OCI-LY1 (cell line): ENCODE data around the gene AQP5.

ENCODE experiments used
- H2AFZ ChIP-seq: fragments of 200-600 bp; sonication (generic), shearing (Covaris generic); 2 replicates; pipeline ENCODE4 v1.6.0; 2014; ENCODE audit warnings: antibody characterized with exemption, mild to moderate bottlenecking, low read length
- H3F3A ChIP-seq: fragments of 200-600 bp; sonication (generic), shearing (Covaris generic); 2 replicates; pipeline ENCODE4 v1.6.0; 2014; ENCODE audit warnings: mild to moderate bottlenecking, antibody characterized with exemption, low read length, moderate library complexity; ENCODE audit not compliant: insufficient read depth
- H3K27ac ChIP-seq: fragments of 200-600 bp; sonication (generic); 2 replicates; pipeline ENCODE4 v1.5.1; 2014; ENCODE audit warnings: low read length, mixed run types, mild to moderate bottlenecking, low read depth; ENCODE audit not compliant: poor library complexity, severe bottlenecking
- H3K27me3 ChIP-seq: fragments of 200-600 bp; sonication (generic); 2 replicates; pipeline ENCODE4 v1.6.0; 2014; ENCODE audit warnings: antibody characterized with exemption, mild to moderate bottlenecking, low read length, moderate library complexity; ENCODE audit not compliant: insufficient read depth
- H3K36me3 ChIP-seq: fragments of 200-600 bp; sonication (generic); 2 replicates; pipeline ENCODE4 v1.6.1; 2014; ENCODE audit warnings: mild to moderate bottlenecking, antibody characterized with exemption, low read length, moderate library complexity, mixed read lengths; ENCODE audit not compliant: insufficient read depth
- H3K4me1 ChIP-seq: fragments of 200-600 bp; sonication (generic); 2 replicates; pipeline ENCODE4 v1.5.1; 2014; ENCODE audit warnings: mild to moderate bottlenecking, low read length, moderate library complexity; ENCODE audit not compliant: insufficient read depth, severe bottlenecking
- H3K4me2 ChIP-seq: fragments of 200-600 bp; sonication (generic), shearing (Covaris generic); 2 replicates; pipeline ENCODE4 v1.6.1; 2014; ENCODE audit warnings: low read length
- H3K4me3 ChIP-seq: fragments of 200-600 bp; sonication (generic); 2 replicates; pipeline ENCODE4 v1.5.1; 2014; ENCODE audit warnings: low read length, low read depth, mild to moderate bottlenecking, mixed read lengths; ENCODE audit not compliant: poor library complexity, severe bottlenecking
- H3K79me2 ChIP-seq: fragments of 200-600 bp; shearing (Covaris generic); 2 replicates; pipeline ENCODE4 v1.6.1; 2016; ENCODE audit warnings: mixed run types, low read length, mixed read lengths; ENCODE audit not compliant: insufficient read depth
- H3K9ac ChIP-seq: fragments of 200-600 bp; sonication (generic), shearing (Covaris generic); 2 replicates; pipeline ENCODE4 v1.6.1; 2014; ENCODE audit warnings: mild to moderate bottlenecking, low read length, mixed read lengths
- H3K9me2 ChIP-seq: fragments of 200-600 bp; sonication (generic), shearing (Covaris generic); 2 replicates; pipeline ENCODE4 v1.6.1; 2014; ENCODE audit warnings: low read depth, mild to moderate bottlenecking, low read length, mixed read lengths
- H3K9me3 ChIP-seq: fragments of 200-600 bp; shearing (Covaris generic); 2 replicates; pipeline ENCODE4 v1.6.1; 2014; ENCODE audit warnings: low read length, mixed read lengths
- H4K20me1 ChIP-seq: fragments of 200-600 bp; sonication (generic), shearing (Covaris generic); 2 replicates; pipeline ENCODE4 v1.6.0; 2016; ENCODE audit warnings: mild to moderate bottlenecking, low read length; ENCODE audit not compliant: insufficient read depth
- EZH2 ChIP-seq: fragments of 200-600 bp; sonication (generic), shearing (Covaris generic); IDR thresholded peaks from 2 replicates; pipeline ENCODE4 v1.8.0; 2017; ENCODE audit warnings: borderline replicate concordance, mixed run types, mild to moderate bottlenecking, antibody characterized with exemption, low read length, moderate library complexity, mixed read lengths
- TF ChIP-seq, protein P1 (sequence below): fragments of 200-600 bp; sonication (generic), shearing (Covaris generic); IDR thresholded peaks from 2 replicates; pipeline ENCODE4 v1.5.1; 2017; ENCODE audit warnings: mild to moderate bottlenecking, antibody characterized with exemption, low read length, moderate library complexity, mixed read lengths

The AQP5 gene

GRCh38 chr12:49929581-49929980 is 32.1 kb upstream of the AQP5 start:
- Histone ChIP-seq H2AFZ (no peak overlapping the region), H3K27ac (no peak overlapping the region), H3K9me2 (no peaks in the 10 kb centered on the region), H3K79me2 (no peaks in the 10 kb centered on the region), H3K9me3 (no peaks in the 10 kb centered on the region), H3F3A (no peaks in the 10 kb centered on the region), H3K9ac (no peak overlapping the region), H4K20me1 (no peaks in the 10 kb centered on the region), H3K4me1 (no peaks in the 10 kb centered on the region), H3K27me3 (peaks cover 7% of the 10 kb centered on the region), H3K4me2 (no peak overlapping the region), H3K36me3 (no peaks in the 10 kb centered on the region), H3K4me3 (no peak overlapping the region)
- TF ChIP-seq, protein P1, sequence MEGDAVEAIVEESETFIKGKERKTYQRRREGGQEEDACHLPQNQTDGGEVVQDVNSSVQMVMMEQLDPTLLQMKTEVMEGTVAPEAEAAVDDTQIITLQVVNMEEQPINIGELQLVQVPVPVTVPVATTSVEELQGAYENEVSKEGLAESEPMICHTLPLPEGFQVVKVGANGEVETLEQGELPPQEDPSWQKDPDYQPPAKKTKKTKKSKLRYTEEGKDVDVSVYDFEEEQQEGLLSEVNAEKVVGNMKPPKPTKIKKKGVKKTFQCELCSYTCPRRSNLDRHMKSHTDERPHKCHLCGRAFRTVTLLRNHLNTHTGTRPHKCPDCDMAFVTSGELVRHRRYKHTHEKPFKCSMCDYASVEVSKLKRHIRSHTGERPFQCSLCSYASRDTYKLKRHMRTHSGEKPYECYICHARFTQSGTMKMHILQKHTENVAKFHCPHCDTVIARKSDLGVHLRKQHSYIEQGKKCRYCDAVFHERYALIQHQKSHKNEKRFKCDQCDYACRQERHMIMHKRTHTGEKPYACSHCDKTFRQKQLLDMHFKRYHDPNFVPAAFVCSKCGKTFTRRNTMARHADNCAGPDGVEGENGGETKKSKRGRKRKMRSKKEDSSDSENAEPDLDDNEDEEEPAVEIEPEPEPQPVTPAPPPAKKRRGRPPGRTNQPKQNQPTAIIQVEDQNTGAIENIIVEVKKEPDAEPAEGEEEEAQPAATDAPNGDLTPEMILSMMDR: no peak

DNA sequence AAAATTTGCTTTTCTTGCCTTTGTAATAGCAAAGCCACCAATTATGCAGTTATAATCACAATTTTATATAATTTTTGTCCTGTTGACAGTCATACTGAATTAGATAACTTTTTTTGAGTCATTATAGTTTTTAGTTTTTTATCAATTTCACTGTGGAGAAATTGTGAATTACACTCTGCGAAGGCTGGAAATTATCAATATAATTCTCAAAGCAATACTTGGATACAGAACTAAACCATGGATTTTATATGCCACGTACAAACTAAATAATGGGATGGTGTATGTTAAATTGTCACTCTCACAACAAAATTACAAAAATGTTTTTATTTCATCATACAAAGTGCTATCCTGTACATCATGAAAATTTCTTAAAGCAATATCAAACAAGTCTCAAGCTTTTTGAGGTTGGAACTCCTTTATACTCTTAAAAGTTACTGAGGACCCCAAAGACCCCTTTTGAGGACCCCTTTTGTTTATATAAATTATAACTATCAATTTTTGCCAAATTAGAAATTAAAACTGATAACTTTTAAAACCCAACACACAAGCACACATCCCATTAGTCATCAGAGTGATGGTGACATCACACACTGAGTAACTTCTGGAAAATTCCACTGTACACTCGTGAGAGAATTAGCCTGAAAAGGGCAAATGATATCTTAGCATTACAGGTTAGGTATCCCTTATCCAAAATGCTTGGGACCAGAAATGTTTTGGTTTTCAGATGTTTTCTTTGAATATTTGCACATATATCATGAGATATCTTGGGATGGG is 31.0 kb upstream of the AQP5 start:
- H3K4me3 ChIP-seq: no peak overlapping the region
- TF ChIP-seq, protein P1: no peak
- TF ChIP-seq EZH2: no peak

GRCh38 chr12:49932023-49932422 is 29.6 kb upstream of the AQP5 start:
- no peaks in the 10 kb centered on the region for H3K9me3 ChIP-seq
- H3K4me3 ChIP-seq: no peak overlapping the region
- no peak overlapping the region for H3K27ac ChIP-seq
- no peaks in the 10 kb centered on the region for H3K9me2 ChIP-seq
- H3K36me3 ChIP-seq: no peaks in the 10 kb centered on the region; the same call in 1 of the 2 replicates
- no peak overlapping the region for H2AFZ ChIP-seq
- H3K9ac ChIP-seq: no peak overlapping the region
- H3F3A ChIP-seq: no peaks in the 10 kb centered on the region
- TF ChIP-seq EZH2: no peak
- TF ChIP-seq, protein P1: no peak
- H4K20me1 ChIP-seq: no peaks in the 10 kb centered on the region
- no peaks in the 10 kb centered on the region for H3K79me2 ChIP-seq
- peaks cover 7% of the 10 kb centered on the region; the same call in 1 of the 2 replicates for H3K27me3 ChIP-seq
- no peak overlapping the region for H3K4me2 ChIP-seq
- H3K4me1 ChIP-seq: no peaks in the 10 kb centered on the region

More for the DNA sequence above, 31.0 kb upstream of the AQP5 start:
- H3F3A ChIP-seq: no peaks in the 10 kb centered on the region
- no peak overlapping the region for H3K4me2 ChIP-seq
- no peak overlapping the region for H3K27ac ChIP-seq
- H3K36me3 ChIP-seq: no peaks in the 10 kb centered on the region; the same call in 1 of the 2 replicates
- H3K9me3 ChIP-seq: no peaks in the 10 kb centered on the region
- H3K79me2 ChIP-seq: no peaks in the 10 kb centered on the region
- H3K9ac ChIP-seq: no peak overlapping the region
- peaks cover 7% of the 10 kb centered on the region for H3K27me3 ChIP-seq
- H3K4me1 ChIP-seq: no peaks in the 10 kb centered on the region
- no peaks in the 10 kb centered on the region for H3K9me2 ChIP-seq
- no peaks in the 10 kb centered on the region for H4K20me1 ChIP-seq
- no peak overlapping the region for H2AFZ ChIP-seq
